ENCODE results near the gene BEST1.
A peak's percentile ranks its signal among the peaks of the same experiment; 100 is the strongest.

BEST1 gene

DNA sequence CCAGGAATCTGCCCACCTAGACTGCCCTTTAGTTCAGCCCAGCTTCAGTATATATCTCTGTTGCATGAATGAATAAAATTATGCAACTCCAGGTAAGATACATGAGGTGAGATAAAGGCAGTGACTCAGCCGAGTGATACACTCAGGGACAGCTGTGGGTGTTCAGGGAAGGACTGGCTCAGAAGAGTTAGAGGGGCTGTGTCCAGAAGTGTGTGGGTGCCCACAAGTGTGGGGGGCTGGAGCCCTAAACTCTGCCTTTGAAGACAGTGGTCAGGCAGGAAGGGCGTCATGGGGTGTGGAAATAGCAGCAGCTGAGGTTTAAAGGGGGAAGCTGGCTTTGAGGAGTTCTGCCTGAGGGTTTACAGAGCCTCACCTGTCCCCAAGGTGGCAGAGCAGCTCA, 9.0 kb downstream of the BEST1 start:
- no peak overlapping the region for H3K4me3 ChIP-seq (replicated peaks in 1 of 2; ENCODE audit: low read depth in 2 of 2, low read length in 2 of 2)
- no peak for DNase-seq (ENCODE audit: low read depth in 2 of 2)
- TF ChIP-seq, protein P1, sequence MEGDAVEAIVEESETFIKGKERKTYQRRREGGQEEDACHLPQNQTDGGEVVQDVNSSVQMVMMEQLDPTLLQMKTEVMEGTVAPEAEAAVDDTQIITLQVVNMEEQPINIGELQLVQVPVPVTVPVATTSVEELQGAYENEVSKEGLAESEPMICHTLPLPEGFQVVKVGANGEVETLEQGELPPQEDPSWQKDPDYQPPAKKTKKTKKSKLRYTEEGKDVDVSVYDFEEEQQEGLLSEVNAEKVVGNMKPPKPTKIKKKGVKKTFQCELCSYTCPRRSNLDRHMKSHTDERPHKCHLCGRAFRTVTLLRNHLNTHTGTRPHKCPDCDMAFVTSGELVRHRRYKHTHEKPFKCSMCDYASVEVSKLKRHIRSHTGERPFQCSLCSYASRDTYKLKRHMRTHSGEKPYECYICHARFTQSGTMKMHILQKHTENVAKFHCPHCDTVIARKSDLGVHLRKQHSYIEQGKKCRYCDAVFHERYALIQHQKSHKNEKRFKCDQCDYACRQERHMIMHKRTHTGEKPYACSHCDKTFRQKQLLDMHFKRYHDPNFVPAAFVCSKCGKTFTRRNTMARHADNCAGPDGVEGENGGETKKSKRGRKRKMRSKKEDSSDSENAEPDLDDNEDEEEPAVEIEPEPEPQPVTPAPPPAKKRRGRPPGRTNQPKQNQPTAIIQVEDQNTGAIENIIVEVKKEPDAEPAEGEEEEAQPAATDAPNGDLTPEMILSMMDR (IDR thresholded peaks at IDR 0.05; ENCODE audit: low read depth, low read length): no peak

DNA sequence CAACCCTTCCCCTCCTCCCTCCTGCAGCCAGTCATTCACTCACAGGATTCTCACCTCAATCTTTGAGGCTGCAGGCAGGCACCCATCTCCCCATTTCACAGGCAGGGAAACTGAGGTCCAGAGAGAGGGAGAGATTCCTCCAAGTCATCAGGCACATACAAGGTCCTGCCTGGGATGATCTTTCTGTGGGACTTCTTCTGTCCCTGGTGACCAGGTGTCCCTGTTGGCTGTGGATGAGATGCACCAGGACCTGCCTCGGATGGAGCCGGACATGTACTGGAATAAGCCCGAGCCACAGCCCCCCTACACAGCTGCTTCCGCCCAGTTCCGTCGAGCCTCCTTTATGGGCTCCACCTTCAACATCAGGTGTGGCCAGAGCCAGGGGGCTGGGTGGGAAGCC, 9.5 kb downstream of the BEST1 start:
- no peak for DNase-seq (ENCODE audit: low read depth in 2 of 2)
- TF ChIP-seq, protein P1 (IDR thresholded peaks at IDR 0.05; ENCODE audit: low read depth, low read length): no peak
- no peak overlapping the region for H3K4me3 ChIP-seq (replicated peaks in 1 of 2; ENCODE audit: low read depth in 2 of 2, low read length in 2 of 2)

DNA sequence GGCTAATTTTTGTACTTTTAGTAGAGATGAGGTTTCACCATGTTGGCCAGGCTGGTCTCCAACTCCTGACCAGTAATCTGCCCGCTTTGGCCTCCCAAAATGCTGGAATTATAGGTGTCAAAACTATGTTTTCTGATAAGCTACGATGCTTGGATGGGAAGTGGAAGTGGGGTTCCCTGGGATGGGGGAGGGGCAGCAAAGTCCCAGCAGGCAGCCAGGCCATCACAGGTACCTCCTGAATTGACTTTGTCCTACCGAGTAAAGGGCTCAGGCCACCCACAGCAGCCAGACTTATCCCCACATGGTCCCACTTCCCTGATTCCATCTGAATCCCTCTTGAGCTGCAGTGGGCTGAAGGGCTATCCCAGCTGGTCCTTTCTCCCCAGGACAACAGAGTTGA, 10.4 kb downstream of the BEST1 start:
- H3K4me3 ChIP-seq (replicated peaks in 1 of 2; ENCODE audit: low read depth in 2 of 2, low read length in 2 of 2): no peak overlapping the region
- TF ChIP-seq, protein P1 (IDR thresholded peaks at IDR 0.05; ENCODE audit: low read depth, low read length): no peak
- no peak for DNase-seq (ENCODE audit: low read depth in 2 of 2)

DNA sequence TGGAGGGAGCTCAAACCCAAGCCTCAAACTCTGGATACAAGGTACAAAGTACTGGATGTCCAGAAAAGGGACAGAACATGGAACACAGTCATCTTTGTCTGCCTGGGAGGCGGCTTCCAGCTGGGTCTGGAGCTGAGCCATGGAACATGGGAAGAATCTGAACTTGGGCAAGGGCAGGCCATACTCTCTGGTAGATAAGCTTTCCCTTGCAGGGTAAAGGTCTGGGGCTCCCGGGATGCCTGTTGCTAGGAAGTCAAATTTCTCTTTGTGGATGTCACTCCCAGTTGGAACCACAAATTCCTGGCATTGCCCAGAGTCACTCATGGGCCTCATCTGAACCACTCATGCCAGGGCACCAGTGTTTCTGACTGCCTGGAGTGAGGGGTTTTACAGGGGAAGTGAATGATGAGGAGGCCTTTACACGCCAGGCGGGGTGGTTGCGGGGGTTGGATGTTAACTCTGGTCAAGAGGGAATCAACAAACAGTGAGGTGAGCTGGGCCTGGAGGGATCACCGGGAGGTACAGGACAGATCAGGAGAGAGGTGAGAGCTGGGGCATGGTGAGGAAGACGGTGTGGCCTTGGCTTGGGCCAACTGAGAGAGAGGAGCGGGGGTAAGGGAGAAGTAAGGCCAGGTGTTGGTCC, 11.5 kb downstream of the BEST1 start:
- TF ChIP-seq, protein P1 (IDR thresholded peaks at IDR 0.05; ENCODE audit: low read depth, low read length): no peak
- no peak overlapping the region for H3K4me3 ChIP-seq (replicated peaks in 1 of 2; ENCODE audit: low read depth in 2 of 2, low read length in 2 of 2)
- DNase-seq (ENCODE audit: low read depth in 2 of 2): peak; percentile 56 to 92

DNA sequence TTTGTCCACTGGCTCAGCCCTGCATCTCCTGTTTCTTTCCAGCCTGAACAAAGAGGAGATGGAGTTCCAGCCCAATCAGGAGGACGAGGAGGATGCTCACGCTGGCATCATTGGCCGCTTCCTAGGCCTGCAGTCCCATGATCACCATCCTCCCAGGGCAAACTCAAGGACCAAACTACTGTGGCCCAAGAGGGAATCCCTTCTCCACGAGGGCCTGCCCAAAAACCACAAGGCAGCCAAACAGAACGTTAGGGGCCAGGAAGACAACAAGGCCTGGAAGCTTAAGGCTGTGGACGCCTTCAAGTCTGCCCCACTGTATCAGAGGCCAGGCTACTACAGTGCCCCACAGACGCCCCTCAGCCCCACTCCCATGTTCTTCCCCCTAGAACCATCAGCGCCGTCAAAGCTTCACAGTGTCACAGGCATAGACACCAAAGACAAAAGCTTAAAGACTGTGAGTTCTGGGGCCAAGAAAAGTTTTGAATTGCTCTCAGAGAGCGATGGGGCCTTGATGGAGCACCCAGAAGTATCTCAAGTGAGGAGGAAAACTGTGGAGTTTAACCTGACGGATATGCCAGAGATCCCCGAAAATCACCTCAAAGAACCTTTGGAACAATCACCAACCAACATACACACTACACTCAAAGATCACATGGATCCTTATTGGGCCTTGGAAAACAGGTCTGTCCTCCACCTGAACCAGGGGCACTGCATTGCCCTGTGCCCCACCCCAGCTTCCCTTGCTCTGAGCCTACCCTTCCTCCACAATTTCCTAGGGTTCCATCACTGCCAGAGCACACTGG, 12.3 kb downstream of the BEST1 start:
- TF ChIP-seq, protein P1 (IDR thresholded peaks at IDR 0.05; ENCODE audit: low read depth, low read length): no peak
- H3K4me3 ChIP-seq (replicated peaks in 1 of 2; ENCODE audit: low read depth in 2 of 2, low read length in 2 of 2): no peak overlapping the region
- DNase-seq (ENCODE audit: low read depth in 2 of 2): no peak

DNA sequence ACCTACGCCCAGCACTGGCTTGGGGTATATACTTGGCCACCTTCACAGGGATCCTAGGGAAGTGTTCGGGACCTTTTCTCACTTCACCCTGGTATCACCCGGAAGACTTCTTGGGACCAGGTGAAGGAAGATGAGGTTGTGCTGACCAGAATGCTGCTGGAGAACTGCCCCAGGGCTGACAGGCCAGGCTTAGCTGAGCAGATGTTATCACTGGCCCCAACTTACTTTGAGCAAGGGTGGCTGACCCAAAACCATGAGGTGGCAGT, 12.8 kb downstream of the BEST1 start:
- TF ChIP-seq, protein P1 (IDR thresholded peaks at IDR 0.05; ENCODE audit: low read depth, low read length): no peak
- DNase-seq (ENCODE audit: low read depth in 2 of 2): no peak
- no peak overlapping the region for H3K4me3 ChIP-seq (replicated peaks in 1 of 2; ENCODE audit: low read depth in 2 of 2, low read length in 2 of 2)

Measured in cardiac fibroblast (primary cell).